ENCODE data around the gene KRTAP9-9.
"Not testable (repeated sequence)": the region's sequence is repeated elsewhere in the genome, so short reads cannot be mapped to it uniquely, and the experiment has no call there.

GRCh38 chr17:41246995-41247787 lies 8.0 kb upstream of the KRTAP9-9 start:
- TF ChIP-seq POLR2A, TAF1 (IDR thresholded peaks at IDR 0.05; ENCODE audit: low read depth, low read length): not testable (repeated sequence)

All from GM12891 (cell line).